ENCODE measurements around the gene TRIM39.

TRIM39 gene

DNA sequence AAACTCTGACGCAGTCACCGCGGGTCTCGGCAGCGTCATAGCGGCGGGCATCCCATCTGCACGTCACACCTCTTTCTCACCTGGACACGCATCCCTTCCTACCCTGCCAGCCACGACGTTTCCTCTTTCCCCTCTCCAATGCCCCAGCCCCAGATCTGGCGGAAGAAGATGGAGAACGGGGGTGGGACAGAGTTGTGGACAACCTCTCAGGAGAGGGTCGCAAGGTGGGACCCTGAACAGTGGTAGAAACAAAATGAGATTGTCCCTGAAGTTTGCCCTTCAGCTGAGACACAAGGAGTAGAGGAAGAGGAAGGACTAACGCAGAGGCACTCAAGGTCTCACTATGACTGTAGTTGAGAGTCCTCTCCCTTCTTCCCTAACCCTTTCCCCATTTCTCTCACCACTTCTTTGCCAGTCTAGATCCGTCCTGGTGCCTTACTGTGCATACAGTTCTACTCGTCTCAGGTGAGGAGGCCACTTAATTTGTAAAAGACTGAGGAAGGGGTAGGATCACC lies 562 bp downstream of the TRIM39 start (continued):
- TF ChIP-seq ZNF341 (tag by site-specific recombination; IDR thresholded peaks at IDR 0.05; ENCODE audit: low read depth) (peak; percentile 97), EGR2 (tag by site-specific recombination; IDR thresholded peaks at IDR 0.05; ENCODE audit: low read depth) (no peak), TCF7L2 (IDR thresholded peaks at IDR 0.05; ENCODE audit: borderline replicate concordance, low read depth, low read length) (no peak), PRDM10 (tag by site-specific recombination; IDR thresholded peaks at IDR 0.05) (no peak), ZNF394 (tag by site-specific recombination; IDR thresholded peaks at IDR 0.05; ENCODE audit: borderline replicate concordance) (no peak; the same call in 1 of the 2 replicates), ZNF140 (tag by site-specific recombination; IDR thresholded peaks at IDR 0.05) (no peak), ZNF626 (tag by site-specific recombination; IDR thresholded peaks at IDR 0.05) (no peak), ZNF280C (tag by site-specific recombination; IDR thresholded peaks at IDR 0.05) (no peak), KLF9 (tag by site-specific recombination; IDR thresholded peaks at IDR 0.05; ENCODE audit: low read depth) (peak; percentile 46; the same call in 1 of the 2 replicates), KLF1 (tag by site-specific recombination; IDR thresholded peaks at IDR 0.05) (no peak), ZNF561 (tag by site-specific recombination; IDR thresholded peaks at IDR 0.05; ENCODE audit: borderline replicate concordance) (no peak), ZBTB21 (tag by site-specific recombination; IDR thresholded peaks at IDR 0.05) (peak; percentile 98), MEIS1 (CRISPR knock-in tag; IDR thresholded peaks at IDR 0.05; ENCODE audit: borderline replicate concordance) (no peak), ZNF26 (tag by site-specific recombination; IDR thresholded peaks at IDR 0.05) (no peak), GLIS1 (tag by site-specific recombination; IDR thresholded peaks at IDR 0.05) (peak; percentile 84), GFI1B (tag by site-specific recombination; IDR thresholded peaks at IDR 0.05) (no peak), ZNF266 (tag by site-specific recombination; IDR thresholded peaks at IDR 0.05; ENCODE audit: low read depth) (no peak), ZNF600 (tag by site-specific recombination; IDR thresholded peaks at IDR 0.05) (no peak), ZFP37 (tag by site-specific recombination; IDR thresholded peaks at IDR 0.05) (no peak), ZNF473 (tag by site-specific recombination; IDR thresholded peaks at IDR 0.05) (no peak), HOXC10 (CRISPR knock-in tag; IDR thresholded peaks at IDR 0.05) (no peak), ZNF175 (tag by site-specific recombination; IDR thresholded peaks at IDR 0.05) (no peak), ZNF354C (tag by site-specific recombination; IDR thresholded peaks at IDR 0.05; ENCODE audit: borderline replicate concordance, low read depth) (no peak)
- TF ChIP-seq, protein P1, sequence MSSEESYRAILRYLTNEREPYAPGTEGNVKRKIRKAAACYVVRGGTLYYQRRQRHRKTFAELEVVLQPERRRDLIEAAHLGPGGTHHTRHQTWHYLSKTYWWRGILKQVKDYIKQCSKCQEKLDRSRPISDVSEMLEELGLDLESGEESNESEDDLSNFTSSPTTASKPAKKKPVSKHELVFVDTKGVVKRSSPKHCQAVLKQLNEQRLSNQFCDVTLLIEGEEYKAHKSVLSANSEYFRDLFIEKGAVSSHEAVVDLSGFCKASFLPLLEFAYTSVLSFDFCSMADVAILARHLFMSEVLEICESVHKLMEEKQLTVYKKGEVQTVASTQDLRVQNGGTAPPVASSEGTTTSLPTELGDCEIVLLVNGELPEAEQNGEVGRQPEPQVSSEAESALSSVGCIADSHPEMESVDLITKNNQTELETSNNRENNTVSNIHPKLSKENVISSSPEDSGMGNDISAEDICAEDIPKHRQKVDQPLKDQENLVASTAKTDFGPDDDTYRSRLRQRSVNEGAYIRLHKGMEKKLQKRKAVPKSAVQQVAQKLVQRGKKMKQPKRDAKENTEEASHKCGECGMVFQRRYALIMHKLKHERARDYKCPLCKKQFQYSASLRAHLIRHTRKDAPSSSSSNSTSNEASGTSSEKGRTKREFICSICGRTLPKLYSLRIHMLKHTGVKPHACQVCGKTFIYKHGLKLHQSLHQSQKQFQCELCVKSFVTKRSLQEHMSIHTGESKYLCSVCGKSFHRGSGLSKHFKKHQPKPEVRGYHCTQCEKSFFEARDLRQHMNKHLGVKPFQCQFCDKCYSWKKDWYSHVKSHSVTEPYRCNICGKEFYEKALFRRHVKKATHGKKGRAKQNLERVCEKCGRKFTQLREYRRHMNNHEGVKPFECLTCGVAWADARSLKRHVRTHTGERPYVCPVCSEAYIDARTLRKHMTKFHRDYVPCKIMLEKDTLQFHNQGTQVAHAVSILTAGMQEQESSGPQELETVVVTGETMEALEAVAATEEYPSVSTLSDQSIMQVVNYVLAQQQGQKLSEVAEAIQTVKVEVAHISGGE (tag by site-specific recombination; conservative IDR thresholded peaks at IDR 0.05; ENCODE audit: low read depth), result no peak
- TF ChIP-seq, protein P2, sequence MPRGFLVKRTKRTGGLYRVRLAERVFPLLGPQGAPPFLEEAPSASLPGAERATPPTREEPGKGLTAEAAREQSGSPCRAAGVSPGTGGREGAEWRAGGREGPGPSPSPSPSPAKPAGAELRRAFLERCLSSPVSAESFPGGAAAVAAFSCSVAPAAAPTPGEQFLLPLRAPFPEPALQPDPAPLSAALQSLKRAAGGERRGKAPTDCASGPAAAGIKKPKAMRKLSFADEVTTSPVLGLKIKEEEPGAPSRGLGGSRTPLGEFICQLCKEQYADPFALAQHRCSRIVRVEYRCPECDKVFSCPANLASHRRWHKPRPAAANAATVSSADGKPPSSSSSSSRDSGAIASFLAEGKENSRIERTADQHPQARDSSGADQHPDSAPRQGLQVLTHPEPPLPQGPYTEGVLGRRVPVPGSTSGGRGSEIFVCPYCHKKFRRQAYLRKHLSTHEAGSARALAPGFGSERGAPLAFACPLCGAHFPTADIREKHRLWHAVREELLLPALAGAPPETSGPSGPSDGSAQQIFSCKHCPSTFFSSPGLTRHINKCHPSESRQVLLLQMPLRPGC (tag by site-specific recombination; IDR thresholded peaks at IDR 0.05), result no peak
- TF ChIP-seq, protein P3, sequence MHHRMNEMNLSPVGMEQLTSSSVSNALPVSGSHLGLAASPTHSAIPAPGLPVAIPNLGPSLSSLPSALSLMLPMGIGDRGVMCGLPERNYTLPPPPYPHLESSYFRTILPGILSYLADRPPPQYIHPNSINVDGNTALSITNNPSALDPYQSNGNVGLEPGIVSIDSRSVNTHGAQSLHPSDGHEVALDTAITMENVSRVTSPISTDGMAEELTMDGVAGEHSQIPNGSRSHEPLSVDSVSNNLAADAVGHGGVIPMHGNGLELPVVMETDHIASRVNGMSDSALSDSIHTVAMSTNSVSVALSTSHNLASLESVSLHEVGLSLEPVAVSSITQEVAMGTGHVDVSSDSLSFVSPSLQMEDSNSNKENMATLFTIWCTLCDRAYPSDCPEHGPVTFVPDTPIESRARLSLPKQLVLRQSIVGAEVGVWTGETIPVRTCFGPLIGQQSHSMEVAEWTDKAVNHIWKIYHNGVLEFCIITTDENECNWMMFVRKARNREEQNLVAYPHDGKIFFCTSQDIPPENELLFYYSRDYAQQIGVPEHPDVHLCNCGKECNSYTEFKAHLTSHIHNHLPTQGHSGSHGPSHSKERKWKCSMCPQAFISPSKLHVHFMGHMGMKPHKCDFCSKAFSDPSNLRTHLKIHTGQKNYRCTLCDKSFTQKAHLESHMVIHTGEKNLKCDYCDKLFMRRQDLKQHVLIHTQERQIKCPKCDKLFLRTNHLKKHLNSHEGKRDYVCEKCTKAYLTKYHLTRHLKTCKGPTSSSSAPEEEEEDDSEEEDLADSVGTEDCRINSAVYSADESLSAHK (tag by site-specific recombination; IDR thresholded peaks at IDR 0.05), result no peak
